Measurements from ENCODE around the gene EXD2.

The EXD2 gene

GRCh38 chr14:69247676-69248440, 56.6 kb downstream of the EXD2 start:
- ATAC-seq (ENCODE audit: low read depth) (no peak), DNase-seq (ENCODE audit: low spot score) (no peak)
- Histone ChIP-seq H3K4me3 (ENCODE audit: severe bottlenecking) (no peak overlapping the region), H3K9me3 (ENCODE audit: severe bottlenecking) (no peaks in the 10 kb centered on the region), H3K36me3 (ENCODE audit: low read depth) (no peaks in the 10 kb centered on the region), H3K27ac (ENCODE audit: poor library complexity, severe bottlenecking) (no peak overlapping the region), H3K27me3 (ENCODE audit: insufficient read depth, poor library complexity, severe bottlenecking) (no peaks in the 10 kb centered on the region), H3K4me1 (ENCODE audit: insufficient read depth, poor library complexity, severe bottlenecking) (no peaks in the 10 kb centered on the region)
- TF ChIP-seq CTCF (IDR thresholded peaks at IDR 0.05; ENCODE audit: poor library complexity, severe bottlenecking): peak; percentile 44

- H3K9me3 ChIP-seq (ENCODE audit: severe bottlenecking): no peaks in the 10 kb centered on the region
- ATAC-seq (ENCODE audit: low read depth): no peak
- no peak overlapping the region for H3K4me3 ChIP-seq (ENCODE audit: severe bottlenecking)
- DNase-seq (ENCODE audit: low spot score): no peak
- no peaks in the 10 kb centered on the region for H3K27me3 ChIP-seq (ENCODE audit: insufficient read depth, poor library complexity, severe bottlenecking)
- TF ChIP-seq CTCF (IDR thresholded peaks at IDR 0.05; ENCODE audit: poor library complexity, severe bottlenecking): no peak
- H3K27ac ChIP-seq (ENCODE audit: poor library complexity, severe bottlenecking): no peak overlapping the region
- H3K36me3 ChIP-seq (ENCODE audit: low read depth): no peaks in the 10 kb centered on the region
- H3K4me1 ChIP-seq (ENCODE audit: insufficient read depth, poor library complexity, severe bottlenecking): no peaks in the 10 kb centered on the region
Observed at GRCh38 chr14:69249603-69250002, 58.3 kb downstream of the EXD2 start.

- Histone ChIP-seq H3K27me3 (ENCODE audit: insufficient read depth, poor library complexity, severe bottlenecking) (peaks cover 8% of the 10 kb centered on the region), H3K4me3 (ENCODE audit: severe bottlenecking) (no peak overlapping the region), H3K36me3 (ENCODE audit: low read depth) (no peaks in the 10 kb centered on the region), H3K27ac (ENCODE audit: poor library complexity, severe bottlenecking) (no peak overlapping the region), H3K9me3 (ENCODE audit: severe bottlenecking) (no peaks in the 10 kb centered on the region), H3K4me1 (ENCODE audit: insufficient read depth, poor library complexity, severe bottlenecking) (no peaks in the 10 kb centered on the region)
- DNase-seq (ENCODE audit: low spot score) (no peak), ATAC-seq (ENCODE audit: low read depth) (no peak)
- TF ChIP-seq CTCF (IDR thresholded peaks at IDR 0.05; ENCODE audit: poor library complexity, severe bottlenecking): no peak
Observed at GRCh38 chr14:69252851-69253250, 61.6 kb downstream of the EXD2 start.

GRCh38 chr14:69259168-69259526, 67.8 kb downstream of the EXD2 start:
- H3K4me1 ChIP-seq (ENCODE audit: insufficient read depth, poor library complexity, severe bottlenecking): no peaks in the 10 kb centered on the region
- no peak overlapping the region for H3K4me3 ChIP-seq (ENCODE audit: severe bottlenecking)
- no peak for TF ChIP-seq CTCF (IDR thresholded peaks at IDR 0.05; ENCODE audit: poor library complexity, severe bottlenecking)
- no peaks in the 10 kb centered on the region for H3K36me3 ChIP-seq (ENCODE audit: low read depth)
- H3K27ac ChIP-seq (ENCODE audit: poor library complexity, severe bottlenecking): no peak overlapping the region
- DNase-seq (ENCODE audit: low spot score) (no peak), ATAC-seq (ENCODE audit: low read depth) (no peak)
- no peaks in the 10 kb centered on the region for H3K9me3 ChIP-seq (ENCODE audit: severe bottlenecking)
- peaks cover 71% of the 10 kb centered on the region for H3K27me3 ChIP-seq (ENCODE audit: insufficient read depth, poor library complexity, severe bottlenecking)

GRCh38 chr14:69259527-69260189, 68.4 kb downstream of the EXD2 start, which contains the start of gene GALNT16:
TSS of gene GALNT16 (plus strand) at chr14:69260158. CDS start at chr14:69260291, 133 bp downstream.
- no peak for TF ChIP-seq CTCF (IDR thresholded peaks at IDR 0.05; ENCODE audit: poor library complexity, severe bottlenecking)
- H3K27me3 ChIP-seq (ENCODE audit: insufficient read depth, poor library complexity, severe bottlenecking): peaks cover 75% of the 10 kb centered on the region
- peak within 1 kb of the TSS; percentile 34 for H3K4me3 ChIP-seq (ENCODE audit: severe bottlenecking)
- H3K36me3 ChIP-seq (ENCODE audit: low read depth): no peaks in the 10 kb centered on the region
- no peaks in the 10 kb centered on the region for H3K9me3 ChIP-seq (ENCODE audit: severe bottlenecking)
- no peak for DNase-seq (ENCODE audit: low spot score)
- H3K27ac ChIP-seq (ENCODE audit: poor library complexity, severe bottlenecking): no peak within 1 kb of the TSS
- no peaks in the 10 kb centered on the region for H3K4me1 ChIP-seq (ENCODE audit: insufficient read depth, poor library complexity, severe bottlenecking)
- peak; percentile 28; the same call in 2 of the 3 replicates for ATAC-seq (ENCODE audit: low read depth)
